SU-DHL-6 (cell line): Measurements from ENCODE around the gene TOR2A.

Experiments
- H2AFZ ChIP-seq: fragments of 200-600 bp; sonication (generic); 2 replicates; pipeline ENCODE4 v1.6.1; 2014; ENCODE audit warnings: low read depth, mild to moderate bottlenecking, moderate library complexity, mixed read lengths, antibody characterized with exemption, low read length; ENCODE audit not compliant: severe bottlenecking
- H3F3A ChIP-seq: fragments of 200-600 bp; shearing (Covaris generic); 2 replicates; pipeline ENCODE4 v1.6.0; 2016; ENCODE audit warnings: antibody characterized with exemption, mild to moderate bottlenecking; ENCODE audit not compliant: insufficient read depth
- H3K27ac ChIP-seq: fragments of 200-600 bp; sonication (generic); 2 replicates; pipeline ENCODE4 v1.5.1; 2016; ENCODE audit warnings: low read depth, mild to moderate bottlenecking, low read length, moderate library complexity, mixed read lengths
- H3K27me3 ChIP-seq: fragments of 200-600 bp; sonication (generic), shearing (Covaris generic); 2 replicates; pipeline ENCODE4 v1.6.0; 2014; ENCODE audit warnings: mild to moderate bottlenecking, low read length
- H3K36me3 ChIP-seq: fragments of 200-600 bp; sonication (generic); 2 replicates; pipeline ENCODE4 v1.6.1; 2014; ENCODE audit warnings: mild to moderate bottlenecking, low read length, mixed read lengths
- H3K4me2 ChIP-seq: fragments of 300-600, 200-600 bp; shearing (Covaris generic), sonication (generic); 2 replicates; pipeline ENCODE4 v1.6.0; 2014; ENCODE audit warnings: low read length, low read depth, mild to moderate bottlenecking; ENCODE audit not compliant: poor library complexity, severe bottlenecking
- H3K4me3 ChIP-seq: fragments of 200-600 bp; sonication (generic); 2 replicates; pipeline ENCODE4 v1.5.1; 2014; ENCODE audit warnings: antibody characterized with exemption, low read length, mild to moderate bottlenecking, mixed read lengths; ENCODE audit not compliant: insufficient read depth, poor library complexity, severe bottlenecking
- H3K79me2 ChIP-seq: fragments of 200-600 bp; sonication (generic); 2 replicates; pipeline ENCODE4 v1.6.1; 2014; ENCODE audit warnings: mild to moderate bottlenecking, low read length, moderate library complexity; ENCODE audit not compliant: insufficient read depth
- H3K9ac ChIP-seq: fragments of 200-600 bp; sonication (generic); 2 replicates; pipeline ENCODE4 v1.7.0; 2014; ENCODE audit warnings: mild to moderate bottlenecking, low read length
- H3K9me2 ChIP-seq: fragments of 200-600 bp; sonication (generic); replicated peaks from 2 replicates; pipeline ENCODE4 v1.6.1; 2014; ENCODE audit warnings: low read length; ENCODE audit not compliant: insufficient read depth
- H3K9me3 ChIP-seq: fragments of 200-600 bp; sonication (generic); 2 replicates; pipeline ENCODE4 v1.6.1; 2014; ENCODE audit warnings: low read length, mixed read lengths; ENCODE audit not compliant: insufficient read depth
- H4K20me1 ChIP-seq: fragments of 200-600 bp; sonication (generic); 2 replicates; pipeline ENCODE4 v1.6.1; 2014; ENCODE audit warnings: low read depth, mild to moderate bottlenecking, antibody characterized with exemption, low read length, moderate library complexity, mixed read lengths
- EZH2phosphoT487 ChIP-seq: fragments of 200-600 bp; sonication (generic), shearing (Covaris generic); conservative IDR thresholded peaks from 2 replicates; pipeline ENCODE4 v1.6.1; 2018; ENCODE audit warnings: mild to moderate bottlenecking, antibody characterized with exemption, low read length, moderate library complexity, mixed read lengths
- TF ChIP-seq, protein P1 (sequence below): fragments of 200-600 bp; sonication (generic); IDR thresholded peaks from one replicate; pipeline ENCODE4 v1.5.1; 2017; ENCODE audit warnings: antibody characterized with exemption, mild to moderate bottlenecking, low read length, moderate library complexity; ENCODE audit not compliant: insufficient read depth, poor library complexity, severe bottlenecking

Gene TOR2A

DNA sequence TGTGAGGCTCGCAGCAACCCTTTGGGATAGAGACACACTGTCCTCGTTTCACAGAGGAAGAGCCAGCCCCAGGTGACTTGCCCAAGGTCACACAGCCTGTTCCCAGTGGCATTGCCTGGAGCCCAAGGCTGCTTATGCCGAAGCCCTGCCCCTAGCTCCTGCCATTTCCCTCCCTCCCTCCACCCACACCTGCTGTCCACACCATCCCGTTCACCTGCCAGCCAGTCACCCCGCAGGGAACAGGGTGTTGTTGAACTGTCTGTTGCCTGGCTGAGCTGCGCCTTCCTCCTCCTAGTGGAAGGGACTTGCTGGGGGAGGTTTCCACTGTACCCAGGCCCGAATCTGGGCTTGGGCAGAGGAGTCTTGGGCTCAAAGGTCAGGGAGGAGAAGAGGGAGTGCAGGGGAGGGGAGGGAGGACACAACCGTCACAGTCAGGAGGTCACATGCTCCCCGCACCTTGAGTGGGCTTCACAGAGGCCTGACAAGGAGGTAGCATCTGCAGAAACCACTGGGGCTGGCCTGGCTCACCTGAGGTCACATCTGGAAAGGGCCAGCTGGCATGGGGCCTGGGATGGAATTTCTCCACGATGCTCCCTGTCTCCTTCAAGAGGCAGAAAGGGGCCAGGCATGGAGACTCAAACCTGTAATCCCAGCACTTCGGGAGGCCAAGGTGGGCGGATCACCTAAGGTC, 12.9 kb downstream of the TOR2A start:
- Histone ChIP-seq H3K9me3 (no peaks in the 10 kb centered on the region), H2AFZ (no peak overlapping the region), H3K4me2 (no peak overlapping the region), H3K27me3 (no peaks in the 10 kb centered on the region), H3K9ac (no peak overlapping the region), H3F3A (no peaks in the 10 kb centered on the region), H3K27ac (no peak overlapping the region), H3K4me3 (no peak overlapping the region), H3K79me2 (no peaks in the 10 kb centered on the region), H3K9me2 (no peaks in the 10 kb centered on the region), H4K20me1 (no peaks in the 10 kb centered on the region), H3K36me3 (no peaks in the 10 kb centered on the region)
- TF ChIP-seq, protein P1, sequence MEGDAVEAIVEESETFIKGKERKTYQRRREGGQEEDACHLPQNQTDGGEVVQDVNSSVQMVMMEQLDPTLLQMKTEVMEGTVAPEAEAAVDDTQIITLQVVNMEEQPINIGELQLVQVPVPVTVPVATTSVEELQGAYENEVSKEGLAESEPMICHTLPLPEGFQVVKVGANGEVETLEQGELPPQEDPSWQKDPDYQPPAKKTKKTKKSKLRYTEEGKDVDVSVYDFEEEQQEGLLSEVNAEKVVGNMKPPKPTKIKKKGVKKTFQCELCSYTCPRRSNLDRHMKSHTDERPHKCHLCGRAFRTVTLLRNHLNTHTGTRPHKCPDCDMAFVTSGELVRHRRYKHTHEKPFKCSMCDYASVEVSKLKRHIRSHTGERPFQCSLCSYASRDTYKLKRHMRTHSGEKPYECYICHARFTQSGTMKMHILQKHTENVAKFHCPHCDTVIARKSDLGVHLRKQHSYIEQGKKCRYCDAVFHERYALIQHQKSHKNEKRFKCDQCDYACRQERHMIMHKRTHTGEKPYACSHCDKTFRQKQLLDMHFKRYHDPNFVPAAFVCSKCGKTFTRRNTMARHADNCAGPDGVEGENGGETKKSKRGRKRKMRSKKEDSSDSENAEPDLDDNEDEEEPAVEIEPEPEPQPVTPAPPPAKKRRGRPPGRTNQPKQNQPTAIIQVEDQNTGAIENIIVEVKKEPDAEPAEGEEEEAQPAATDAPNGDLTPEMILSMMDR = no peak
- TF ChIP-seq EZH2phosphoT487 = no peak

DNA sequence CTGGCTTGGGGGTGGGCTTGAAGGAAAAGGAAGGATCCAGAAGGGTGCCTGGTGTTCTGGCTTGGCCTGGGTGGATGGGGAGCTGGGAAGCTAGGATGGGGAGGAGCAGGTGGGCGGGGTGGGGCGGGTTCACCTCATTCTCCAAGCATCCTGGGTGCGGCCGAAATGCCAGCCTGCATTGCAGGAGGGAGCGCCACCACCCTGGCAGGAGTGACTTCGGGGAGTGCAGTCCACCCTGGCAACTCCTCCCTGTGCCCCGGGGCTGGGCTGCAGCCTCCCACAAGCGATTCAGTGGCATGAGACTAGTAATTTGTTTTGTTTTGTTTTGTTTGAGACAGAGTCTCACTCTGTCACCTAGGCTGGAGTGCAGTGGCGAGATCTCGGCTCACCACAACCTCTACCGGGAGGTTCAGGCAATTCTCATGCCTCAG, 13.7 kb downstream of the TOR2A start:
- Histone ChIP-seq H3K27ac (no peak overlapping the region), H3K79me2 (no peaks in the 10 kb centered on the region)

DNA sequence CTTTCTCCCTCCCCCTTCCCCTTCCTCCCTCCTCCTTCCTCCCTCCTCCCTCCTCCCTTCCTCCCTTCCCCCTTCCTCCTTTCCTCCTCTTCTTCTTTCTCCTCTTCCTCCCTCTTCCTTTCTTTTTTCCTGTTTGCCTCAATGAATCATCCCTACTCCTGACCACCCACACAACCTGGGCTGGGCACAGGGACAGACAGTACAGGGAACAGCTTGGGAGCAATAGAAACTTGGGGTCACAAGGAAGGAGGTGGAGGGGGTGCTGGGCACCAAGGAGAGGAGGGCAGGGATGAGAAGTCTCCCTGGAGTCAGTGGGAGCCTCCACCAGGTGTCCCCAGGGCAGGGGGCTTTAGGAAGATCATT, 14.2 kb downstream of the TOR2A start:
- Histone ChIP-seq H3K27me3 (no peaks in the 10 kb centered on the region), H3K4me3 (no peak overlapping the region), H2AFZ (no peak overlapping the region), H3K9ac (no peak overlapping the region), H4K20me1 (no peaks in the 10 kb centered on the region), H3K36me3 (no peaks in the 10 kb centered on the region), H3K9me3 (no peaks in the 10 kb centered on the region), H3K9me2 (no peaks in the 10 kb centered on the region), H3K4me2 (no peak overlapping the region), H3F3A (no peaks in the 10 kb centered on the region), H3K27ac (no peak overlapping the region), H3K79me2 (no peaks in the 10 kb centered on the region)
- TF ChIP-seq EZH2phosphoT487 = no peak
- TF ChIP-seq, protein P1 = no peak

More for the DNA sequence above, 13.7 kb downstream of the TOR2A start:
- no peak overlapping the region for H3K9ac ChIP-seq
- H2AFZ ChIP-seq = no peak overlapping the region
- H3K4me3 ChIP-seq = no peak overlapping the region
- no peaks in the 10 kb centered on the region for H3F3A ChIP-seq
- H3K36me3 ChIP-seq = no peaks in the 10 kb centered on the region
- H3K9me3 ChIP-seq = no peaks in the 10 kb centered on the region
- H3K4me2 ChIP-seq = no peak overlapping the region
- H4K20me1 ChIP-seq = no peaks in the 10 kb centered on the region
- TF ChIP-seq, protein P1 = no peak
- no peak for TF ChIP-seq EZH2phosphoT487
- no peaks in the 10 kb centered on the region for H3K27me3 ChIP-seq
- H3K9me2 ChIP-seq = no peaks in the 10 kb centered on the region
